Caki2 (cell line): ENCODE data around the gene HHIPL1. TPM values are rescaled to one million over a fixed set of nuclear protein-coding genes. Genes with fewer than 3 reads are reported as not detected.

ENCODE experiments used
- DNase-seq: peaks from one replicate; pipeline ENCODE4 v3.0.0-alpha.2; 2015; ENCODE audit warnings: low read depth
- in situ Hi-C: cut with HindIII; loops from 2 replicates; pipeline ENCODE4 v1.10.0; 2016; ENCODE audit warnings: low sequenced_read_pairs, low pct_unique_long_range_greater_than_20kb, mixed read lengths
- total RNA-seq: library from RNA; depleted of rRNA; stranded (reverse); fragments of >200 nt; shearing (Covaris generic); gene quantifications from 2 replicates; pipeline ENCODE4 v1.2.3, GENCODE V29; 2014; ENCODE audit warnings: low replicate concordance; rRNA removed

Gene HHIPL1
- 0.03 TPM in 1 of 2 replicates, not detected in the other for total RNA-seq

GRCh38 chr14:99644723-99645544, at the start of gene HHIPL1:
Gene HHIPL1 (plus strand): TSS chr14:99645129. CDS start chr14:99645208, 79 bp downstream.
- in situ Hi-C loops: no loop called here
- no peak for DNase-seq

DNA sequence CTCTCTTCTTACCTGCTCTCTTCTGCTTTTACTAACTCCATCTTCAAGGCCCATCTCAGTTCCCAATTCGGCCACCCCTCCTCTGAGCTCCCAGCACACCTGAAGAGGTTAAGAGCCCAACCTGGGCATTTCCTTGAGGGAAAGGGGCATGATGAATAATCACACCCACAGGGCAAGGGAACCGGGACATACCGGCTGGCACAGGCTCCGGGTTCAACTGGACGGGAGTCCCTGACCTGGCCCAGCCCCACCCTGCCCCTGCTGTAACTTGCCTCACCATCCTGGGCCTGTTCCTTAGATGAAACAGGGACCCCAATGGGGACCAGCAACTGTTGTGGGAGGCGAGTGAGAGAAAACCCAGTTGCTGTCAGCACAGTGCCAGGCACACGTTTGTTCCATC, 49.4 kb upstream of the HHIPL1 start:
- DNase-seq: no peak
- in situ Hi-C loops: no loop called here

GRCh38 chr14:99596071-99596627, 48.8 kb upstream of the HHIPL1 start:
- no peak for DNase-seq

DNA sequence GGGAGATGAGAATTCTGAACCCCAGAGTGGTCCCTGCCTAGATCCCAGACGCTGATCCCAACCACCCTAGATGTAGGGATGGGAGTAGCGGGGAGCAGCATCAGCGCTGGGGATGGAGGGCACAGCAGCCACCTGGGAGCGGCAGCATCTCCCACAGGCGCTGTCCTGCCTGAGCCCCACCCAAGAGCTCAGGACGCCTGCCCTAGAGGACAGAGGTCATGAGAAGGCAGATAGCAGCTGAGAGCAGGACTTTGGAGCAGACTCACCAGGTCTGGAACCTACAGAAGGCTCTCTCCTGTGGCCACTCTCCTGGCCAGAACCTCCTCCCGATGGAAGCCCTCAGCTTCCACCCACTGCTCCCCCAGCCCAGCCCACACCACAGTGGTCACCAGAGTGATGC, 48.2 kb upstream of the HHIPL1 start:
- in situ Hi-C loops: no loop called here
- no peak for DNase-seq

More at GRCh38 chr14:99596071-99596627, 48.8 kb upstream of the HHIPL1 start:
- in situ Hi-C loops: no loop called here

DNA sequence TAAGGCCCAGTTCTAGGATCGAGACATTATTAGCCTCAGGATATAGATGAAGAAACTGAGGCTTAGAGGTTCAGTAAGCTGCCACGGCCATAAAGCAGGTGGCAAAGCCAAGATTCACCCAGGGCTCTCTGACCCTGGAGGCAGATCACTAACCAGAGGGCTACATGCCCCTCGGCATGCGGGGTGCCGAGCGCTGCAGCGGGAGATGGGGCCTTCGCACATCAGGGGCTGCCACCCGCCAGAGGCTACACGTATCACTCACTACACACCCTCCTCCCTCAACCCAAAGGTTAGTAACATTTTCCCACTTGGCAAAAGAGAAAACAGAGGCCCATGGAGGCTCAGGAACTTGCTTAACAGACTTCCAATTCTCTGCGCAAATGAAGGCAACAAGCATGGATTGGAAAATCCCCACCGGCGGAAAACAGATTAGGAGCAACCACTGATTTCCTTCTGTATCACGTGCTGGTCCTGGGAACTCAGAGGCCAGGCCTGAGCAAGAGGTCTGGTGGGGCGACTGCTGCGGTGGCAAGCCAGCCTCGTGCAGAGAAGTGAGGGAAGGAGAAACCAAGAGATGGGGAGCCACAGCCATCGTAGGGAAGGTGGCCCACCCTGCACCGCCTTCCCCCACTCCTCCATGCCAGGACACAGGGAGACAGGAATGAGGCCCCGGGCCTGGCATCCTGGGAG, 46.9 kb upstream of the HHIPL1 start:
- in situ Hi-C loops: no loop called here
- DNase-seq: no peak

DNA sequence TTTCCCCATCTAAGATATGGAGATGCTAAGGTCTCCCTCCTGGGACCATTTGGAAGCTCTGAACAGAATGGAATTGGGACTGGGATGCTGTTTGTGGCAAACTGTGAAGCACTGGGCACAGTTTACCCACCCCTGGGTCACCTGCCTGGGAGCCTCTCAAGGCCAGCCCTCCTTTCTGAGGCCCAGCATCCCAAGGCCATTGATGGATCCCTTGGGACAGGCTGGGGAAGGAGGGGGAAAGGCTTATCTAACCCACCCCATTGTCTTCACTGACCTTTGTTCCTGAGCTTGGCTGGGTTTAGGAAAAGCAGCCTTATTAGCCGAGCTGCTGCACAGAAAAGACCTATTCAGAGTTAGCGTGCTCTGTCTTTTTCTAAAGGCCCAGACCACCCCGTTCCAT, 46.2 kb upstream of the HHIPL1 start:
- DNase-seq: no peak
- in situ Hi-C loops: no loop called here

DNA sequence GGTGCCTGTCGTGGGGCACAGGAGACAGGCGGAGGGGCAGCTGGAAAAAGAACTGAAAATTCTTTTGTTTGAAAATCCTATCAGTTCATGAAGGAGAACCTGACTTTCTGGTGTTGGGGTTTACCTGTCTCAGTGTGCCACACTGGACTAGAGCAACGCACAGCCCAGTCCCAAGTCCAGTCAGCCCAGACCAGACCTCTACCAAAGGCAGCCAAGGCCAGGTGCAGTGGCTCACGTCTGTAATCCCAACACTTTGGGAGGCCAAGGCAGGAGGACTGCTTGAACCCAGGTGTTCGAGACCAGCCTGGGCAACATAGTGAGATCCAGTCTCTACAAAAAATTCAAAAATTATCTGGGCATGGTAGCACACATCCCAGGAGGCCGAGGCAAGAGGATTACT, 45.5 kb upstream of the HHIPL1 start:
- no peak for DNase-seq
- in situ Hi-C loops: no loop called here

DNA sequence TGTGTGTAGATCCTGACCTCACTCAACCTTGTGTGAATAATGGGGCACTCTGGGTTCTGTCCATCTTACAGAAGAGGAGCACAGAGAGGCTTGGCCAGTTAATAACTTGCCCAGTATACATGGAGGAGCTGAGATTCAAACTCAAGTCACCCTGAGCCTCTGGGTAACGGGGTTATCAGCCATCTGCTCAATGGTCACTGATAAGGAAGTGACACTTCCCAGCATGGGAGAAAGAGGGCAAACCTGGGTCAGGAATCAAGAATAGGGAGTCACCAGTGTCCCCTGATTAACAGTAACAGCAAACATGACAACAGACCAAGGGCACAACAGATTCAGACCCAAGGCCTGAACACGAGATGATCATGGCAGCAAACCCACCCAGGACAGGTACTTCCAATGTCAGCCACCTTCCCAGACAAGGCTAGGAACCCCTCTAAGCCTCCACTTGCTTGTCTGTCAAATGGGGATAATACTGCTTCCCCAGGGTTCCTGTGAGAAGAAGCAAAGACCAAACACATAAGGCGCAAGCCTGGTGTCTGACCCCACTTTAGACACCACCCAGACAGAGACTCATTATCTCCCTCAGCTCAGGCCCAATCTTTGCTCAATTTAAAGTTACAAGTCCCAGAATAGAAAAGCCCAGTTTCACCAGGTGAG, 44.6 kb upstream of the HHIPL1 start:
- in situ Hi-C loops: no loop called here
- DNase-seq: no peak

DNA sequence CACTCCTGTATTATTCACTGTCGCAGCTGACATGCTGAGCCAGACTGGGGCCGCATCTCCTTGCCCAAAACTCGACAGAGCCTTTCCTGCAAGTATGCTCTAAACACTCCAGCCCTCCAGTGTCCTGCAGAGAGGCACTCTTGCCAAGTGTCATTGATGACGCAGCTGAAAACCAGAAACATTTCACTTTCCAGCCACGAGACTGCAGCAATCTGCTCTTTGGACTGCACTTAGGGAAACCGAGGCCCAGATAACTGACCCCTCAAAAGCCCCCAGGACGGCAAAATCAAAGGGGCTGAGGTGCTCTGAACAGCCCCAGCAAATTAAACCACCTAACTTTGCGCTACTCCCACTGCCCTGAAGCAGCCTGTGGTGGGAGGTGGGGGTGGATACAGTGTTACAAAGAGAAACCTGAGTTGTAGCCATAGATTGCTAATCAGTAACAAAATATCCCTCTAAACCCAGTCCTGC, 43.5 kb upstream of the HHIPL1 start:
- DNase-seq: no peak
- in situ Hi-C loops: no loop called here

- peak; percentile 19 for DNase-seq
- in situ Hi-C loops: no loop called here
Measured at GRCh38 chr14:99602054-99602787, 42.7 kb upstream of the HHIPL1 start.

DNA sequence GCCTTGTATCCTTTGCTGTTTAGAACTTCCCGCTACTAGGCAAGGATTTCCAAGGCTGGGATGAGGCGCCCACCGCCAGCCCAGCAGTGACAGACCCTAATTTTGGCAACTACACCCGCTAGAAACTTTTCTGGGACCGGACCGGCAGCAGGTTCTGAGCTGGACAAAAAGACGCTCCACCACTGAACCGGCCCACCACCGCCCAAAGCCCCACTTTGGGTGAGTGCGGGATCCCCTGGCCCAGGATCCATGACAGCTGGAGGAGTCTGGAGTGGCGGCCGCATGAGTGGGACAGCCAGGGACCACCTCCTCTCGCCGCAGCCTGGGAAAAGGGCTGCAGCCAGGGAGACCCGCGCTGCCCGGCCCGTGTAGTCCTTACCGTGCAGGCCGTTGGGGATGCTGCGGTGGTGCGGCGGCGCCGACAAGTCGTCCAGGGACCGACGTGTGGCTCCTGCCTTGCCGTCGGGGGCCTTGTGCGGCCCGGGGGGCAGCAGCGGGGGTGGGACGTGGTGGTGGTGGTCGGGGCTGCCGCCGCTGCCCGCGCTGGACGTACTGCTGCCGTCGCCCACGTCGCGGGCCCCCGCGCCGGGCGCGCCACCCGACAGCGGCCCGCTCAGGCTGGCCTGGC, 42.0 kb upstream of the HHIPL1 start:
- in situ Hi-C loops: no loop called here
- no peak for DNase-seq

GRCh38 chr14:99603471-99604277, 41.3 kb upstream of the HHIPL1 start, which contains the start of gene CCDC85C:
Gene CCDC85C (minus strand): TSS chr14:99604207. CDS start chr14:99603959, 248 bp downstream.
- peak; percentile 36 for DNase-seq
- in situ Hi-C loops: no loop called here

DNA sequence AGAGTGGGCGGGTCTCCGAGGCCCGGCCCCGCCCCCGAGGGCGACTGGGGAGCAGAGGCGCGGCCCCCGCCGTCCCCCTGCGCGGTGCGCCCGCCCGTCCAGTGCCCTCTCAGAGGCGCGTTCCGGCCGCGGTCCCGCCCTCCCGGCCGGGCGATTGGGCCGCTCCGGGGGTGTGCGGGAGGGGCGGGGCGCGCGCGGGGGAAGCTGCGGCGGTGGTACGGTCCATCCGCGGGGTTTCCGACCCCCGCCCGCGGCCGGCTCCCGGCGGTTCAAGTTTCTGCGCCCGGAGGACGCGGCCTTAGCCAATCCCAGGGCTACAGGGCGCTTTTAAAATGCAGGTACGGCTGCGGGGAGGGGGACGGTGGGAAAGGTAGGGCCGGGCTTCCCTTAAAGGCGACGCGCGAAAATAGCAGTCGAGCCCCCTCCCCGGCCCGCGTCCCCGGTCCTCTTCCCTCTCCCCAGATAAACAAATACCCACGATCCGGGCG, 40.6 kb upstream of the HHIPL1 start:
- in situ Hi-C loops: no loop called here
- DNase-seq: peak; percentile 85

DNA sequence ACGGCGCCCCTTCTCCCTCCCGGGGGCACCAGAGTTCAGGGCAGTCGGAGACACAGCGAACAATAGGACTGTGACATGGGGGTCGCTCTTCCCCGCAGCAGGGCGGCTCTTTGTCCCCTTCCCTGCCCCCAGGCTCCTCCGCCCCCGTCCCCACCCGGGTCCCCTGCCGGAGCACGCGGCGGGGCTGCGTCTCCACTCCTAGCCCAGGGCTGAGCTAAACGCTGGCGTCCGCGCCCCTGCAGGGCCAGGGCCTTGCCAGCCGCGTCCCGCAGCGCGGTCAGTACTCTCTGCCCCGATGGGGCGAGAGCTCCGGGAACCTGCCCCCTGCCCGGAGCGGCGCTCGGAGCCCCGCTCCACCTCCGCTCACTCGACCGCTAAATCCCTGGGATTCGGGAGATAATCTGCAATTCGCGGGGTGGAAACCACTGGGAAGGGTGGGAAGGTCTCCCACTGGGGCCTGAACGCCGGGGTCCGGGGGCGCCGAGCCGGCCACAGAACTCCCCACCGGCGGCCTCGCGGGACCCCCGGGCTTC, 40.1 kb upstream of the HHIPL1 start:
- peak; percentile 26 for DNase-seq
- in situ Hi-C loops: no loop called here

DNA sequence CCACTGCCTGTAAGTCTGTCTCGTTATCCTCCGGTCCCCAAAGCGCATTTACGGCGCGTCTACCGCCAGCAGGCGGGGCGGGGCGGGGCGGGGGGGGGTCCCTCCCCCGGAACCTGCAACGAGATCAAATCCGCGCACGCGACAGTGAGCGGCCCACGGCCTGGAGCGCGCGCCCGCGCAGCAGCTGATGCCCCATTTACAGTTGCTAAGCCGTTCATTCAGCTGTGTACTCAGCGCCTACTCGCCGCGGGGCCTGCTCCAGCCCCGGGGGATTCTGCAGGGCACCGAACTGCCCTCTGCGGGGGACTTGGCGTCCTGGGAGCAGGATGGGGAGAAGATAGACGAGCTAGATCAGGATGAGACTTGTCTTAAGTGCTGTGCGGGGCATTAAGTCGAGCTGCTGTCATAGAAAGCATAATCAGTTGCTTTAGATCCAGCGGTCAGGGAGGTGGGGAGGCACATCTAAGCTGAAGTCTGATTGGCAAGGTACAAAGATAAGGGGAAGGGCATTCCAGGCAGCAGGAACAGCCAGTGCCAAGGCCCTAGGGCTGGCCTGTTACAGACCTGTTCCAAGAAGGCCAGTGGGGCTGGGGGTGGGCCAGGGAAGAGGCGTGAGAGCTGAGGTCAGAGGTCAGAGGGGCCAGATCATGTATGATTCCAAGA, 39.5 kb upstream of the HHIPL1 start:
- in situ Hi-C loops: no loop called here

DNA sequence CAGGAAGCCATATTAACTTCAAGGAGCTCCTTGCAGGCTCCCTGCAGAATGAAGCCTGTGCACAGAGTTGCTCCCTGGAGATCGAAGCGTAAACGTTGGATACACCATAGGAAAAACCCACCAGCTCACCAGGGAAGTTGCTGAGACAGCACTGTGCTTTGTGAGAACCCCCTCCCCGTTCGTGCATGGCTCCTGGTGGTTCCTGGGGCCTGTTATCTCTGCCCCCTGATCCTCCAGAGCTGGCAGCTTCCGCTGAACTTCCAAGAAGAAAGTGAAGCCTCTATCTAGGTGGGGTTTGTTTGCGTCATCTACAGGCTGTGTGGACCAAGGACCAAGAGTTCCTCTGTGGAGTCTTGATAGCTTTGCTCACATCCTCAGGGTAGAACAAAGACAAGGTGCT, 38.6 kb upstream of the HHIPL1 start:
- in situ Hi-C loops: no loop called here
- no peak for DNase-seq

More for the DNA sequence above, 39.5 kb upstream of the HHIPL1 start:
- DNase-seq: peak; percentile 47
